ENCODE measurements around the gene MYEOV. TPM values are rescaled to one million over a fixed set of nuclear protein-coding genes. Genes with fewer than 3 reads are reported as not detected.

The MYEOV gene
- total RNA-seq, 1 donor from 2014 or later, result 0.87 TPM

DNA sequence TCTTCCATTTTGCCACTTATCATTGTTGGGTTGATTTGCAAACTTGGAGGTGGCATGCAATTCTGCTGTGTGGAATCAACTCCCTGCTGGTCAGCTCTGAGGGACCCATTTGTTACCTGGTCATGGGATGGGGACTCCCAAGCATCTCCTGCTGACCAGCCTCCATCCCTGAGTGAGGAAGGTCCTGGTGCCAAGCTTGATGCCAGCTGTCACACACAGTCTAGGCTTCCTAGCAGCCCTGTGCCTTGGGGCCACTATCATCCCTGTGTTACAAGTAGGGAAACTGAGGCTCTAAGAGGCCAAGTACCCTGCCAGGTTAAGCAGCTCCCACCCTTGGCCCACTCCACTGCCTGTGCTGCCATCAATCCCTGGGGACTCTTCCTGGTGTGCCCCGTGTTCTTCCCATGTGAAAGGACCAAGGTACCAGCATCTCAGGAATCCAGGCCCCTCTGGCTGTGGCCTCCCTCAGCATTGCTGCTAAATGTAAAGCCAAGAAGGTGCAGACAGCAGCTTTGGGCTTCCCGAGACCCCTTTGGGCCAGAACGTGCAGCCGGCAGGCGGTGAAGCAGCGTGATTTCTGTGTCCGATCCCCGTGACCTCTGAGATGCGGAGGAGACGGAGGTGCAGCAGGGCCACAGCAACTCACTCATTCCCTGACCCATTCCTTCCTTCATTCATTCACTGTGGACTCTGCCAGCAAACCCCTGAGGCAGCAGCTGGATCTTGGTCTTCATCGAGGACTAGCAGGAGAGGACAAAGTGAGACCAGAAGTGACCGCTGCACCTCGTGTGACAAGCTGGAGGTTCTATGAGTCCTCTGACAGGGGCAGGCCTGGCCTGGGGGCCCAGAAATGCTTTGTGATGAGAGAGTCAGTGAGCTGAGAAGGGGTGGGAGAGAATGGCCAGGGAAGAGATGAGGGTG lies 49.7 kb downstream of the MYEOV start:
- H3K27ac Mint-ChIP-seq (ENCODE audit: unreplicated experiment), result no peak overlapping the region
- peaks cover 4% of the 10 kb centered on the region for H3K9me3 Mint-ChIP-seq (ENCODE audit: low read depth)
- DNase-seq (ENCODE audit: low spot score), result peak; percentile 68

DNA sequence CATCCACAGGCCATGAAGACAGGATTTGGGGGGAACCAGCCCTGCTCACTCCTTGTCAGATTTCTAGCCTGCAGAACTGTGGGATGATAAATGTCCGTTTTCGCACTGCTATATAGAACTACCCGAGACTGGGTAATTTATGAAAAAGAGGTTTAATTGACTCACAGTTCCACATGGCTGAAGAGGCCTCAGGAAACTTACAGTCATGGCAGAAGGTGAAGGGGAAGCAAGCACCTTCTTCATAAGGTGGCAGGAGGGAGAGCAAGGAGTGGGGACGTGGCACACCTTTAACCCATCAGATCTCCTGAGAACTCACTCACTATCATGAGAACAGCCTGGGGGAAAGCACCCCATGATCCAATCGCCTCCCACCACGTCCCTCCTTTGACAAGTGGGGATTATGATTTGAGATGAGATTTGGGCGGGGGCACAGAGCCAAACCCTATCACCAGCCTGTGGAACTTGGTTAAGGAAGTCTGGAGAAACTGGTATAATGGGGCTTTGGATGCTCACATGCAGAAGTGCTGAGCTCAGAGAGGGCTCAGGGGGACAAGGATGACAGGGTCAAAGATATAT lies 50.7 kb downstream of the MYEOV start:
- Mint-ChIP-seq H3K27ac (ENCODE audit: unreplicated experiment) (no peak overlapping the region), H3K36me3 (ENCODE audit: low read depth) (peaks cover 3% of the 10 kb centered on the region), H3K27me3 (ENCODE audit: low read depth) (peaks cover 1% of the 10 kb centered on the region), H3K4me3 (ENCODE audit: unreplicated experiment) (no peak overlapping the region), H3K9me3 (ENCODE audit: low read depth) (peaks cover 3% of the 10 kb centered on the region), H3K4me1 (ENCODE audit: low read depth) (peaks cover 3% of the 10 kb centered on the region)
- DNase-seq (ENCODE audit: low spot score), result peak; percentile 24
- TF ChIP-seq, protein P1, sequence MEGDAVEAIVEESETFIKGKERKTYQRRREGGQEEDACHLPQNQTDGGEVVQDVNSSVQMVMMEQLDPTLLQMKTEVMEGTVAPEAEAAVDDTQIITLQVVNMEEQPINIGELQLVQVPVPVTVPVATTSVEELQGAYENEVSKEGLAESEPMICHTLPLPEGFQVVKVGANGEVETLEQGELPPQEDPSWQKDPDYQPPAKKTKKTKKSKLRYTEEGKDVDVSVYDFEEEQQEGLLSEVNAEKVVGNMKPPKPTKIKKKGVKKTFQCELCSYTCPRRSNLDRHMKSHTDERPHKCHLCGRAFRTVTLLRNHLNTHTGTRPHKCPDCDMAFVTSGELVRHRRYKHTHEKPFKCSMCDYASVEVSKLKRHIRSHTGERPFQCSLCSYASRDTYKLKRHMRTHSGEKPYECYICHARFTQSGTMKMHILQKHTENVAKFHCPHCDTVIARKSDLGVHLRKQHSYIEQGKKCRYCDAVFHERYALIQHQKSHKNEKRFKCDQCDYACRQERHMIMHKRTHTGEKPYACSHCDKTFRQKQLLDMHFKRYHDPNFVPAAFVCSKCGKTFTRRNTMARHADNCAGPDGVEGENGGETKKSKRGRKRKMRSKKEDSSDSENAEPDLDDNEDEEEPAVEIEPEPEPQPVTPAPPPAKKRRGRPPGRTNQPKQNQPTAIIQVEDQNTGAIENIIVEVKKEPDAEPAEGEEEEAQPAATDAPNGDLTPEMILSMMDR (IDR thresholded peaks at IDR 0.05), result no peak

More for the DNA sequence above, 49.7 kb downstream of the MYEOV start:
- TF ChIP-seq, protein P1 (IDR thresholded peaks at IDR 0.05), result no peak
- H3K4me1 Mint-ChIP-seq (ENCODE audit: low read depth), result peaks cover 3% of the 10 kb centered on the region
- H3K4me3 Mint-ChIP-seq (ENCODE audit: unreplicated experiment), result no peak overlapping the region
- peaks cover 1% of the 10 kb centered on the region for H3K27me3 Mint-ChIP-seq (ENCODE audit: low read depth)
- H3K36me3 Mint-ChIP-seq (ENCODE audit: low read depth), result peaks cover 3% of the 10 kb centered on the region

Other genes with a start within 250 kb of the MYEOV start
- 12.3 to 18.1 TPM (median 12.6 TPM) in 3 replicates for gene TPCN2, start 245.2 kb upstream of the MYEOV start, total RNA-seq
- gene SMIM38, start 138.2 kb upstream of the MYEOV start, total RNA-seq, result 0.12 to 0.60 TPM (median 0.41 TPM) in 3 replicates
- gene LINC01488, start 187.5 kb downstream of the MYEOV start, total RNA-seq, result not detected in 3 replicates